ENCODE results near the gene NFE2L3. TPM values are rescaled to one million over a fixed set of nuclear protein-coding genes. Genes with fewer than 3 reads are reported as not detected.
A peak's percentile ranks its signal among the peaks of the same experiment; 100 is the strongest.
"Not testable (repeated sequence)": the region's sequence is repeated elsewhere in the genome, so short reads cannot be mapped to it uniquely, and the experiment has no call there.

The NFE2L3 gene
- total and polyA plus RNA-seq, 8 donors: 1.2 to 10.3 (median 2.4) TPM

DNA sequence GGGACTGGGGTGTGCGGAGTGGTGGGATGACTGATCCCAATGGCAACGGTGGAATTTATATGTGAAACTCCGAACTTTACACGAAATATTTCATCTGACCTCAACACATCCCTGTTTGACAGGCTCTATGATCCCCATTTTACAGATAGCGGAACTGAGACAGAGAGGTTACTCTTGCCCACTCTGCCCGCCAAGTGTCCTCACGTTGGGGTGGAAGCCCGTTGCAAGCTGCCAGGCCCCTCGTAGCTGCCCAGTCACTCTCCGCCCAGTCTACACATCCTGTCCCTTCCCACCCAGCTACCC lies 397 bp upstream of the NFE2L3 start:
- H3K4me3 ChIP-seq: peak overlapping the region in 3 of 4 donors; percentile 58 to 73 (median 63)
- FAIRE-seq (no peak), DNase-seq (no peak), ATAC-seq (no peak)
- no peaks in the 10 kb centered on the region for H3K9me3 ChIP-seq
- WGBS, 2 donors: 66 to 71% methylated on average over 10 of the region's 10 CpGs
- TF ChIP-seq, protein P1, sequence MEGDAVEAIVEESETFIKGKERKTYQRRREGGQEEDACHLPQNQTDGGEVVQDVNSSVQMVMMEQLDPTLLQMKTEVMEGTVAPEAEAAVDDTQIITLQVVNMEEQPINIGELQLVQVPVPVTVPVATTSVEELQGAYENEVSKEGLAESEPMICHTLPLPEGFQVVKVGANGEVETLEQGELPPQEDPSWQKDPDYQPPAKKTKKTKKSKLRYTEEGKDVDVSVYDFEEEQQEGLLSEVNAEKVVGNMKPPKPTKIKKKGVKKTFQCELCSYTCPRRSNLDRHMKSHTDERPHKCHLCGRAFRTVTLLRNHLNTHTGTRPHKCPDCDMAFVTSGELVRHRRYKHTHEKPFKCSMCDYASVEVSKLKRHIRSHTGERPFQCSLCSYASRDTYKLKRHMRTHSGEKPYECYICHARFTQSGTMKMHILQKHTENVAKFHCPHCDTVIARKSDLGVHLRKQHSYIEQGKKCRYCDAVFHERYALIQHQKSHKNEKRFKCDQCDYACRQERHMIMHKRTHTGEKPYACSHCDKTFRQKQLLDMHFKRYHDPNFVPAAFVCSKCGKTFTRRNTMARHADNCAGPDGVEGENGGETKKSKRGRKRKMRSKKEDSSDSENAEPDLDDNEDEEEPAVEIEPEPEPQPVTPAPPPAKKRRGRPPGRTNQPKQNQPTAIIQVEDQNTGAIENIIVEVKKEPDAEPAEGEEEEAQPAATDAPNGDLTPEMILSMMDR (IDR thresholded peaks at IDR 0.05): no peak
- peak overlapping the region in 1 of 4 donors; percentile 11 for H3K27ac ChIP-seq
- H3K4me1 ChIP-seq: peaks cover 0 to 25% (median 0%) of the 10 kb centered on the region in 3 donors
- H3K36me3 ChIP-seq: no peaks in the 10 kb centered on the region
- intact Hi-C loops (cut with DNase I): no loop called here
- H3K27me3 ChIP-seq: no peaks in the 10 kb centered on the region

DNA sequence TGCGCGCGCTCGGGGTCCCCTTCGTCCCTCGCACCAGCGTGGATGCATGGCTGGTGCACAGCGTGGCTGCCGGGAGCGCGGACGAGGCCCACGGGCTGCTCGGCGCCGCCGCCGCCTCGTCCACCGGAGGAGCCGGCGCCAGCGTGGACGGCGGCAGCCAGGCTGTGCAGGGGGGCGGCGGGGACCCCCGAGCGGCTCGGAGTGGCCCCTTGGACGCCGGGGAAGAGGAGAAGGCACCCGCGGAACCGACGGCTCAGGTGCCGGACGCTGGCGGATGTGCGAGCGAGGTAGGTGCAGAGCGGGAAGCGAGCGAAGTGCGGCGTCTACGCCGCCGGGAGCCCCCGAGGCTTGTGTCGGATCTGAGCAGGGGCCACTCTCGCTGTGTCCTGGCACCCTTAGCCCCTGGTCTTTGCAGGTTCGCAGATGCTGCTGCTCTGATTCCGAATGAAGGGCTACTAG lies 813 bp downstream of the NFE2L3 start:
- intact Hi-C loops (cut with DNase I); H3K27me3 ChIP-seq; H3K9me3 ChIP-seq; H3K36me3 ChIP-seq; FAIRE-seq; H3K27ac ChIP-seq: not testable (repeated sequence)
- ATAC-seq (peak in 3 of 4 donors; percentile 6 to 34 (median 20)), DNase-seq (peak in 1 of 6 donors; percentile 68)
- Histone ChIP-seq H3K4me1 (peaks cover 0 to 29% (median 0%) of the 10 kb centered on the region in 3 donors), H3K4me3 (peak overlapping the region; percentile 40 to 73 (median 60))
- WGBS, 2 donors: 20 to 21% methylated on average over 35 to 54 of the region's 54 CpGs

DNA sequence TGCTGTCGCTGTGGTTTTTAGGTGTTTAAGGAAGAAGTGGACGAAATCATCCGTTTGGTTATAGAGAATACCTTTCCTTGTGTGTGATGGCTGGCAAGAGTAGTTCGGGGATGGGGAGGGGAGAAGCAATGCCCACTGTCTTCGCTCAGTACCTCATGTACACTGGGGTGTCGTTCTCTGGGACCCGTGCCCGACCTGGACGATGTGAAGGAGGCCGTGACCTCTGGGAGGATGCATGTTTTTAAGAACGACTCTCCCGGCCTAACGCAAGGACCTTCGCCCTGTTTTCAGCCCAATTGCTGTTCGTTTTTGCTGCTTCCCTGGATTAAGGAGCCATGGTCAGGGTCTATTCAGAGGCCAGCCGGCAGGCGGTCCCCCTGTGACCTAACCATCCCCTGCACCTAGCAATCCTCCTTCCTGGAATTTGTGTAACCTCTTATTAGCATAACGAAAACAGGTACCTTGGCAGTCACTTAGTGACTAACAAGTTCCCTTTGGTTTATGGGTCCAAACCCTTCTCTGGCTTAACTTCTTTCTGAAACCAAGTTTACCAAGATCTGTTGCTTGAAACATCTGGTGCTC lies 1.3 kb downstream of the NFE2L3 start:
- Histone ChIP-seq H3K4me1 (peaks cover 0 to 29% (median 0%) of the 10 kb centered on the region in 3 donors), H3K9me3 (no peaks in the 10 kb centered on the region), H3K36me3 (no peaks in the 10 kb centered on the region), H3K27ac (peak overlapping the region in 1 of 4 donors; percentile 74), H3K27me3 (no peaks in the 10 kb centered on the region), H3K4me3 (peak overlapping the region; percentile 40 to 73 (median 60))
- intact Hi-C loops (cut with DNase I): no loop called here
- DNase-seq: no peak
- TF ChIP-seq, protein P1 (IDR thresholded peaks at IDR 0.05): no peak
- FAIRE-seq: no peak
- WGBS, 2 donors: 72 to 73% methylated on average over 18 of the region's 18 CpGs
- ATAC-seq: no peak

DNA sequence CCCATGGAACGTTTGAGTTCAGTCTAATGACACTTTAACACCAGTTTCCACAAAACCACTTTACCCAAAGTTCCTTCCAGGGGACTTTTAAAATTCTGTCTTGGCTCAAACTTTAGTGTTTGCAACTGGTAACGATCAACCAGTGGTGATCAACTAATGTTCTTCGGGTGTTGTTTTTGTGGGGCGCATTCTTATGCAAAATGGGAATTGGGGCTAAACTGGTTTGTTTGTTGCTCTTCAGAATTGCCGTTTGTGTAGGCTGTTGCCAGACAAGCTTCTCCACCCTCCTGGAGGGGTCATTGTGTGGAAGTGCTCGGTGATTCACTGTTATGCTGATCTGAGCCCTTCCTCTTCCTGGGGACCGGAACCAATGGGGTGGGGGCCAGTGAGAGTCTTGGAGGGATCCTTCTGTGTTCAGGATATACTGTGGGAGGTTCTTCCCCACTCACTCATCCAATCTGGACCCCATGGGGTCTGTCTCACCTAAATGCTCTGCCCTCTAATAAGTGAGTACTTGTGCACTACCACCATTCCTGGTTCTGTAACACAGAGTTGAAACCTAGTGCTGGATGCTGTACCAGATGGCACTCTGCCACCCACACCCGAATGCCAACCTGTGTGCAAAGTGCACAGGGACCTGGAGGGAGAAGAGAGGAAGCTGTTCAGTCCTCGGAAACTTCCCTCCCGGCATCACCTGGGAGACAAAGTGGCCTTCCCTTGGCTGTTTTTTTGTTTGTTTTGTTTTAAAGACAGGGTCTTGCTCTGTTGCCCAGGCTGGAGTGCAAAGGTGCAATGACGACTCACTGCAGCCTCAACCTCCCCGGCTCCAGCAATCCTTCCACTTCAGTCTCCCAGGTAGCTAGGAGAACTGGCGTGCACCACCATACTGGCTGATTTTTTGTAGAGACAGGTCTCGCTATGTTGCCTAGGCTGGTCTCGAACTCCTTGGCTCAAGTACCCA lies 2.1 kb downstream of the NFE2L3 start:
- TF ChIP-seq, protein P1 (IDR thresholded peaks at IDR 0.05): no peak
- Histone ChIP-seq H3K27me3 (no peaks in the 10 kb centered on the region), H3K36me3 (no peaks in the 10 kb centered on the region), H3K9me3 (no peaks in the 10 kb centered on the region), H3K4me1 (peaks cover 0 to 29% (median 0%) of the 10 kb centered on the region in 3 donors), H3K27ac (peak overlapping the region in 1 of 4 donors; percentile 74), H3K4me3 (no peak overlapping the region)
- 76% methylated on average over 15 of the region's 15 CpGs for WGBS, 2 donors
- DNase-seq (peak in 2 of 6 donors; percentile 41 to 48), ATAC-seq (no peak), FAIRE-seq (no peak)
- intact Hi-C loops (cut with DNase I): no loop called here

DNA sequence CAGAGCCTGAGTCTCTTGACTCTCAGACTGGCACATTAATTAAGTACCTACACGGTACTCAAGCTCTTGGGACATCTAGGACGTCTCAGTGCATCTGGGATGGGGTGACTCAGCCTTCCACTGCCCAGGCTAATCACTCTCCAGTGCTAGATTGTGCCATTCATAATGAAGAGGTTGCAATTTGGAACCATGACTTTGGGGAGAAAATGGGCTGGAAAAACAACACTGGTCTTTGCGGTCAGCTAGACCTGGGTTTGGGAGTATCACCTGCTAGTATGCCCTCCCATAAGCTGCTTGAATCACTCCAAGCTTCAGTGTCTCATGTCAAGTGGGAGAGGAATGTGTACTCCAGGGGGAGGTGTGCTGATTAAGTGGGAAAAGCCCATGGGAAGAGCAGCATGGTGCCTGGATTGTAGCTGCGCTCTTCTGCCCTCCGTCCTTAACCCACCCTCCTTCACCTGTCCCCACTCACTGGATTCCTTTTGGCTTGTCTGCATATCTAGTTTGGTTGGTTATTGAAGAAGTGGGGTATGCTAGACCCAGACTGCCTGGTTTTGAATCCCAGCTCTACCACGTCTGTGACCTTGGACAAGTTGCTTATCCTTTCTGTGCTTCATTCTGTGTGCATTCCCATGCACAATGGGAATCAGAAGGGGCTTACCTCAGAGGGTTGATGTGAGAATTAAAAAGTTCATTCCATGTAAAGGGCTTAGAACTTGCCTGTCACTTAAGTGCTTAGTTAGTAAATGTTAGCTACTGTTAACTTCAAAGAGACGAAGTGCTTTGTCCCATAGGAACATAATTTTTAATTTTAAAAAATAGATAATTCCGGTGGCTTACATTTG lies 3.8 kb downstream of the NFE2L3 start:
- H3K27ac ChIP-seq: peak overlapping the region in 3 of 4 donors; percentile 10 to 74 (median 74)
- no peak for FAIRE-seq
- no peaks in the 10 kb centered on the region for H3K9me3 ChIP-seq
- H3K36me3 ChIP-seq: no peaks in the 10 kb centered on the region
- intact Hi-C loops (cut with DNase I): no loop called here
- 59 to 60% methylated on average over 8 of the region's 8 CpGs for WGBS, 2 donors
- no peak overlapping the region for H3K4me3 ChIP-seq
- TF ChIP-seq, protein P1 (IDR thresholded peaks at IDR 0.05): no peak
- peak in 1 of 4 donors; percentile 3 for ATAC-seq
- DNase-seq: no peak
- H3K27me3 ChIP-seq: no peaks in the 10 kb centered on the region
- H3K4me1 ChIP-seq: peaks cover 0 to 29% (median 0%) of the 10 kb centered on the region in 3 donors

Data from pancreas (tissue), 10 donors.